Heart right ventricle (tissue), 16 donors: ENCODE data around the gene SSB. TPM values are rescaled to one million over a fixed set of nuclear protein-coding genes. Genes with fewer than 3 reads are reported as not detected.
A peak's percentile ranks its signal among the peaks of the same experiment; 100 is the strongest.
"Not testable (repeated sequence)": the region's sequence is repeated elsewhere in the genome, so short reads cannot be mapped to it uniquely, and the experiment has no call there.

Experiments
- ATAC-seq, 8 donors: fragments of 200-7000 bp; cut with Tn5 transposase; one replicate each; pipeline ENCODE4 v1.9.1; 2020; ENCODE audit warnings: mild to moderate bottlenecking in 8 of 8, moderate library complexity in 8 of 8, moderate number of reproducible peaks in 1 of 8
- DNase-seq, 2 donors: peaks; one replicate each; pipeline ENCODE4 v3.0.0-alpha.2; 2020
- H3K27ac ChIP-seq, 10 donors: fragments of 200-600 bp; sonication (generic) in 2 of 10; one replicate each; pipeline versions ENCODE4 v1.5.0 to v1.8.0; 2020 to 2022; ENCODE audit warnings: mild to moderate bottlenecking in 3 of 10
- H3K27me3 ChIP-seq, 7 donors: fragments of 200-600 bp; one replicate each; pipeline ENCODE4 v1.8.0; 2021 to 2022; ENCODE audit warnings: mild to moderate bottlenecking in 2 of 7
- H3K36me3 ChIP-seq, 9 donors: fragments of 200-600 bp; sonication (generic) in 1 of 9; one replicate each; pipeline versions ENCODE4 v1.5.0 to v1.8.0; 2020 to 2022; ENCODE audit warnings: mild to moderate bottlenecking in 2 of 9
- H3K4me1 ChIP-seq, 9 donors: fragments of 200-600 bp; sonication (generic) in 1 of 9; one replicate each; pipeline versions ENCODE4 v1.5.0 to v1.8.0; 2020 to 2022; ENCODE audit warnings: mild to moderate bottlenecking in 4 of 9
- H3K4me3 ChIP-seq, 10 donors: fragments of 200-600 bp; sonication (generic) in 2 of 10; one replicate each; pipeline versions ENCODE4 v1.5.0 to v1.8.0; 2020 to 2022; ENCODE audit warnings: mild to moderate bottlenecking in 7 of 10, moderate library complexity in 2 of 10
- H3K9me3 ChIP-seq, 11 donors: fragments of 200-600 bp in 10 of 11; sonication (generic) in 2 of 11; one replicate each; pipeline versions ENCODE4 v1.5.0 to v1.8.0; 2013 to 2022; ENCODE audit warnings: mild to moderate bottlenecking in 2 of 11, control low read depth in 1 of 11, moderate library complexity in 1 of 11
- WGBS, 2 donors: extraction: QIAGEN DNeasy Blood & Tissue Kit; methylation state at CpG; one replicate each; pipeline ENCODE4 v1.1.7; 2013; ENCODE audit warnings: inconsistent platforms in 1 of 2; 5-methylcytosine and 5-hydroxymethylcytosine counted together
- intact Hi-C, 10 donors: fragments of 100-400 bp; cut with DNase I; formaldehyde crosslinking; loops; one replicate each; pipeline versions ENCODE4 v1.11.1 to v1.14.2; 2022
- polyA plus RNA-seq, 2 donors: library from polyadenylated mRNA; stranded (reverse); fragments of 200-250 nt; gene quantifications; one replicate each; pipeline ENCODE4 v1.2.3, GENCODE V29; 2013
- total RNA-seq, 10 donors: library from RNA; stranded (reverse); fragmentation: NEBNext Ultra II Directional in 3 of 10; extraction: Animal tissue kit (Norgen Biotek cat#: 25700) in 3 of 10; gene quantifications; one replicate each; pipeline versions ENCODE4 v1.2.1 to v1.2.4, GENCODE V29; 2021 to 2023
- TF ChIP-seq, protein P1 (sequence below), 9 donors: fragments of 200-600 bp; sonication (generic) in 2 of 9; IDR thresholded peaks; one replicate each; pipeline versions ENCODE4 v1.5.0 to v1.8.0; 2021 to 2022; ENCODE audit warnings: antibody characterized with exemption in 9 of 9, mild to moderate bottlenecking in 5 of 9, moderate library complexity in 1 of 9
- donor health status: Arrhythmogenic right ventricular cardiomyopathy.
- donor health status: ischemic (EF 13 %, LVEDD 7.1; RV severe dilation, severe dysfunction).
- donor health status: healthy with polysubstance abuse.
- donor health status: DM: no; HTN: yes; CAD: no.
- donor health status: DM: no; HTN: no; CAD: no.
- donor health status: ischemic (EF 25% LVEDD 6.9; RV normal size, moderate dysfunction).
- donor health status: ischemic (EF 25% LVEDD 5.7; RV mildly dilated, moderate dysfunction).
- donor health status: healthy.
- donor health status: DM: yes; HTN: yes; CAD: no.
- donor health status: Ischemic cardiomyopathy.
- donor health status: ischemic (EF 35%, LVEDD 5.7; RV mildly dilated, moderate dysfunction).
- donor health status: nonischemic (EF 11% LVEDD 7.7; RV severe dilation, severe dysfunction).
- donor health status: DM: yes; HTN: yes; CAD: no.
- donor health status: PGD.
- donor health status: ischemic (EF 29% LVEDD 5.4; RV normal size, mild dysfunction).
- donor health status: nonischemic (EF 23%, LVEDD 6.1; RV moderate dilation, normal function).

SSB gene
- total and polyA plus RNA-seq, 12 donors = 44.3 to 69.6 (median 55.3) TPM

DNA sequence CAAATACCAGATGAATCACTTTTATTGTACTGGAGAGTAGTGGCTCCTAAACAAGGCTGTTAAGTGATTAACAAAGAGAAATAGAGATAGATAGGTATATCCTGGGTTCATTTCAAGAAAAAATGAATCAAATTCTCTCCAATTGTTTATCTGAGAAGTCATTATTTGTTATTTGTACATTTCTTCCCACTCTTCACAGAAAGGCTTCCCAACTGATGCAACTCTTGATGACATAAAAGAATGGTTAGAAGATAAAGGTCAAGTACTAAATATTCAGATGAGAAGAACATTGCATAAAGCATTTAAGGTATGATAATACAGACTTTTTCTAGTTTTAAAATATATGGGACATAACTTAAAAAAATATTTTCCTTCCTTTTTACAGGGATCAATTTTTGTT, 7.9 kb downstream of the SSB start:
- ATAC-seq = no peak
- DNase-seq = no peak
- no peaks in the 10 kb centered on the region for H3K27me3 ChIP-seq
- H3K36me3 ChIP-seq = peaks cover 0 to 96% (median 46%) of the 10 kb centered on the region in 9 donors
- no peak overlapping the region for H3K4me3 ChIP-seq
- no peaks in the 10 kb centered on the region for H3K9me3 ChIP-seq
- no peak overlapping the region for H3K27ac ChIP-seq
- H3K4me1 ChIP-seq = peaks cover 0 to 10% (median 5%) of the 10 kb centered on the region in 9 donors
- intact Hi-C loops = no loop called here
- TF ChIP-seq, protein P1, sequence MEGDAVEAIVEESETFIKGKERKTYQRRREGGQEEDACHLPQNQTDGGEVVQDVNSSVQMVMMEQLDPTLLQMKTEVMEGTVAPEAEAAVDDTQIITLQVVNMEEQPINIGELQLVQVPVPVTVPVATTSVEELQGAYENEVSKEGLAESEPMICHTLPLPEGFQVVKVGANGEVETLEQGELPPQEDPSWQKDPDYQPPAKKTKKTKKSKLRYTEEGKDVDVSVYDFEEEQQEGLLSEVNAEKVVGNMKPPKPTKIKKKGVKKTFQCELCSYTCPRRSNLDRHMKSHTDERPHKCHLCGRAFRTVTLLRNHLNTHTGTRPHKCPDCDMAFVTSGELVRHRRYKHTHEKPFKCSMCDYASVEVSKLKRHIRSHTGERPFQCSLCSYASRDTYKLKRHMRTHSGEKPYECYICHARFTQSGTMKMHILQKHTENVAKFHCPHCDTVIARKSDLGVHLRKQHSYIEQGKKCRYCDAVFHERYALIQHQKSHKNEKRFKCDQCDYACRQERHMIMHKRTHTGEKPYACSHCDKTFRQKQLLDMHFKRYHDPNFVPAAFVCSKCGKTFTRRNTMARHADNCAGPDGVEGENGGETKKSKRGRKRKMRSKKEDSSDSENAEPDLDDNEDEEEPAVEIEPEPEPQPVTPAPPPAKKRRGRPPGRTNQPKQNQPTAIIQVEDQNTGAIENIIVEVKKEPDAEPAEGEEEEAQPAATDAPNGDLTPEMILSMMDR (IDR thresholded peaks at IDR 0.05) = no peak

DNA sequence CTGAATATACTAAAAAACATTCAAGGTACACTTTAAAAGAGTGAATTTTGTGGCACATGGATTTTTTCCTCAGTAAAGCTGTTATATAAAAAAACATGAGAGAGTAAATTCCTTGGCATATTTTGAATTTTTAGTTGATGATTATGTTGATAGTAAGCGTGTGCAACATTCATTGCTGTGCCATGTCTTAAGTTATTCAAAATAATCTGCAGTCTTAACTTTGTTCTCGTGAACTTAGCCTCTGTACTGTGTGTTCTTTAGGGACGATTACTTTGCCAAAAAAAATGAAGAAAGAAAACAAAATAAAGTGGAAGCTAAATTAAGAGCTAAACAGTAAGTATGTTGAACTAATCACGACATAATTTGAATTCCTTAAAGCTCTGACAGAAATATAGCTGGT, 9.6 kb downstream of the SSB start:
- Histone ChIP-seq H3K27me3 (no peaks in the 10 kb centered on the region), H3K4me3 (no peak overlapping the region), H3K36me3 (peaks cover 0 to 96% (median 60%) of the 10 kb centered on the region in 9 donors), H3K27ac (no peak overlapping the region), H3K9me3 (no peaks in the 10 kb centered on the region), H3K4me1 (peaks cover 0 to 6% (median 0%) of the 10 kb centered on the region in 9 donors)
- ATAC-seq = peak in 1 of 8 donors; percentile 29
- no peak for DNase-seq
- intact Hi-C loops = no loop called here
- 60 to 76% methylated on average over 4 of the region's 4 CpGs for WGBS, 2 donors
- TF ChIP-seq, protein P1 (IDR thresholded peaks at IDR 0.05) = no peak

DNA sequence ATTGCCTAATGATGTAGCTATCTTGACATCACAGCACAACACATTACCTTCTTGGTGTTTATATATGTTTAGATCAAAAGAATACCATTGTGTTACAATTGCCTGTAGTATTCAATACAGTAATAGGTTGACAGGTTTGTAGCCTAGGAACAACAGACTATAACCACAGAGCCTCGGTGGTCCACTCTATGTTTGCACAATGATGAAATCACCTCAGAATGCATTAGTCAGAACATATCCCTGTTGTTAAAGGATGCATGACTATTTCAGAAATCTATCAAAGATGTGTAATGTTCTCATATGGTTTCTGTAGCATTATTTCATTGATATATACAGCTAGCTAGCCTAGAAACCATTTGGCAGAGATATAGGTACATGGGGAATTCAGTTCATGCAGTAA, 17.2 kb downstream of the SSB start:
- ATAC-seq = no peak
- H3K4me1 ChIP-seq = peaks cover 0 to 4% (median 0%) of the 10 kb centered on the region in 9 donors
- intact Hi-C loops = no loop called here
- WGBS, 2 donors = 50 to 59% methylated on average over 1 of the region's 1 CpG
- DNase-seq = no peak
- no peaks in the 10 kb centered on the region for H3K27me3 ChIP-seq
- H3K36me3 ChIP-seq = peaks cover 0 to 100% (median 55%) of the 10 kb centered on the region in 9 donors
- no peak overlapping the region for H3K27ac ChIP-seq
- H3K9me3 ChIP-seq = peaks cover 0 to 13% (median 0%) of the 10 kb centered on the region in 11 donors
- H3K4me3 ChIP-seq = no peak overlapping the region
- TF ChIP-seq, protein P1 (IDR thresholded peaks at IDR 0.05) = no peak

DNA sequence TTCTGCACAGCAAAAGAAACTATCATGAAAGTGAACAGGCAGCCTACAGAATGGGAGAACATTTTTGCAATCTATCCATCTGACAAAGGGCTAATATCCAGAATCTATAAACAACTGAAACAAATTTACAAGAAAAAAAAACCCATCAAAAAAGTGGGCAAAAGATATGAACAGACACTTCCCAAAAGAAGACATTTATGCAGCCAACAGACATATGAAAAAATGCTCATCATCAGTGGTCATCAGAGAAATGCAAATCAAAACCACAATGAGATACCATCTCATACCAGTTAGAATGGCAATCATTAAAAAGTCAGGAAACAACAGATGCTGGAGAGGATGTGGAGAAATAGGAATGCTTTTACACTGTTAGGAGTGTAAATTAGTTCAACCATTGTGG, 18.3 kb downstream of the SSB start:
- Histone ChIP-seq H3K36me3 (peaks cover 0 to 98% (median 44%) of the 10 kb centered on the region in 9 donors), H3K4me1 (peaks cover 0 to 11% (median 4%) of the 10 kb centered on the region in 9 donors), H3K9me3 (peaks cover 0 to 13% (median 0%) of the 10 kb centered on the region in 11 donors)
- DNase-seq, intact Hi-C loops, H3K27me3 ChIP-seq, H3K4me3 ChIP-seq, H3K27ac ChIP-seq, ATAC-seq: not testable (repeated sequence)

DNA sequence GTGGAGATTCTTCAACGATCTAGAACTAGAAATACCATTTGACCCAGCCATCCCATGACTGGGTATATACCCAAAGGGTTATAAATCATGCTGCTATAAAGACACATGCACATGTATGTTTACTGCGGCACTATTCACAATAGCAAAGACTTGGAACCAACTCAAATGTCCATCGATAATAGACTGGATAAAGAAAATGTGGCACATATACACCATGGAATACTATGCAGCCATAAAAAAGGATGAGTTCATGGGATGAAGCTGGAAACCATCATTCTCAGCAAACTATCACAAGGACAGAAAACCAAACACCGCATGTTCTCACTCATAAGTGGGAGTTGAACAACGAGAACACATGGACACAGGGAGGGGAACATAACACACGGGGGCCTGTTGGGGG, 18.7 kb downstream of the SSB start:
- H3K9me3 ChIP-seq = peaks cover 0 to 13% (median 0%) of the 10 kb centered on the region in 11 donors
- intact Hi-C loops, H3K4me3 ChIP-seq, ATAC-seq, H3K27ac ChIP-seq, H3K27me3 ChIP-seq, DNase-seq: not testable (repeated sequence)
- peaks cover 0 to 94% (median 39%) of the 10 kb centered on the region in 9 donors for H3K36me3 ChIP-seq
- peaks cover 0 to 15% (median 7%) of the 10 kb centered on the region in 9 donors for H3K4me1 ChIP-seq
- 97 to 99% methylated on average over 6 of the region's 6 CpGs for WGBS, 2 donors
